ENCODE measurements around the gene CDKL1. TPM values are rescaled to one million over a fixed set of nuclear protein-coding genes. Genes with fewer than 3 reads are reported as not detected.
A peak's percentile ranks its signal among the peaks of the same experiment; 100 is the strongest.

Gene CDKL1
- total and polyA plus RNA-seq, 2 donors (not counting 3 experiments of a cell fraction or from before 2014, with no cell fraction given): 2.6 to 9.7 TPM

- CTCF ChIA-PET: interaction anchor here (1.7 to 2.0 kb wide), 2 partner anchors 82 to 85 kb away, joined by 6 to 7 read pairs; no protein-coding TSS in a partner anchor
- dilution Hi-C loops (cut with MboI; ENCODE audit: extremely low pct_ligation_motif_present, low sequenced_read_pairs): no loop called here
Observed at GRCh38 chr14:50403419-50403818, 6.7 kb upstream of the CDKL1 start.

More at GRCh38 chr14:50403419-50403818, 6.7 kb upstream of the CDKL1 start:
- Histone ChIP-seq H3K27ac (ENCODE audit: insufficient read depth, low read depth, low read length) (peak overlapping the region; percentile 27), H3K79me2 (ENCODE audit: control insufficient read depth, insufficient read depth, low read length) (no peaks in the 10 kb centered on the region), H3K4me3 (replicated peaks in 1 of 3; ENCODE audit: insufficient read depth in 1 of 3, low read depth in 1 of 3, low read length in 3 of 3) (no peak overlapping the region), H3K4me1 (ENCODE audit: control insufficient read depth, extremely low read depth, insufficient read depth, low read length) (peaks cover 10% of the 10 kb centered on the region), H3K27me3 (ENCODE audit: control insufficient read depth in 2 of 2, insufficient read depth in 2 of 2, low read length in 2 of 2) (no peaks in the 10 kb centered on the region), H4K20me1 (replicated peaks; ENCODE audit: control insufficient read depth, extremely low read depth, insufficient read depth, low read length) (no peaks in the 10 kb centered on the region), H3K9me1 (replicated peaks; ENCODE audit: control insufficient read depth, extremely low read depth, insufficient read depth, low read length) (no peaks in the 10 kb centered on the region), H3K9ac (replicated peaks; ENCODE audit: extremely low read depth, insufficient read depth, low read length) (peak overlapping the region; percentile 16), H3K4me2 (ENCODE audit: insufficient read depth, low read length) (peak overlapping the region; percentile 34), H2AFZ (ENCODE audit: low read depth, low read length) (peak overlapping the region; percentile 9), H3K9me3 (replicated peaks; ENCODE audit: control insufficient read depth, insufficient read depth, low read length) (no peaks in the 10 kb centered on the region), H3K36me3 (ENCODE audit: control insufficient read depth in 2 of 2, extremely low read depth in 1 of 2, insufficient read depth in 2 of 2, low read length in 2 of 2) (no peaks in the 10 kb centered on the region)
- intact Hi-C loops (cut with micrococcal nuclease): no loop called here
- no TSS peak for BruUV-seq (replicated peaks)
- peak; percentile 75 for FAIRE-seq
- TF ChIP-seq JUN (IDR thresholded peaks at IDR 0.05; ENCODE audit: borderline replicate concordance, insufficient read depth, insufficient read length, low read depth) (peak; percentile 49), MAX (IDR thresholded peaks at IDR 0.05; ENCODE audit: insufficient read depth, insufficient read length) (no peak), MYC (IDR thresholded peaks at IDR 0.05; ENCODE audit: low read depth, low read length) (no peak), GATA2 (IDR thresholded peaks at IDR 0.05; ENCODE audit: insufficient read depth, insufficient read length, low read depth, low read length) (peak; percentile 13), FOS (IDR thresholded peaks at IDR 0.05; ENCODE audit: borderline replicate concordance, insufficient read depth, low read length) (peak; percentile 56), CTCF (IDR thresholded peaks at IDR 0.05; ENCODE audit: extremely low read depth in 1 of 2, insufficient read depth in 1 of 2, low read depth in 1 of 2, low read length in 2 of 2) (no peak)
- DNase-seq (ENCODE audit: low read depth, low spot score): peak; percentile 93
- POLR2A ChIA-PET: no interaction called here

Data from endothelial cell of umbilical vein (primary cell).